Stimulated activated naive CD4-positive, alpha-beta T cell (primary cell): Measurements from ENCODE around the gene RPP30.

ENCODE experiments used
- DNase-seq, 6 experiments: peaks; one replicate each; lab custom pipeline; 2025; lab: John Stamatoyannopoulos, UW

RPP30 gene

DNA sequence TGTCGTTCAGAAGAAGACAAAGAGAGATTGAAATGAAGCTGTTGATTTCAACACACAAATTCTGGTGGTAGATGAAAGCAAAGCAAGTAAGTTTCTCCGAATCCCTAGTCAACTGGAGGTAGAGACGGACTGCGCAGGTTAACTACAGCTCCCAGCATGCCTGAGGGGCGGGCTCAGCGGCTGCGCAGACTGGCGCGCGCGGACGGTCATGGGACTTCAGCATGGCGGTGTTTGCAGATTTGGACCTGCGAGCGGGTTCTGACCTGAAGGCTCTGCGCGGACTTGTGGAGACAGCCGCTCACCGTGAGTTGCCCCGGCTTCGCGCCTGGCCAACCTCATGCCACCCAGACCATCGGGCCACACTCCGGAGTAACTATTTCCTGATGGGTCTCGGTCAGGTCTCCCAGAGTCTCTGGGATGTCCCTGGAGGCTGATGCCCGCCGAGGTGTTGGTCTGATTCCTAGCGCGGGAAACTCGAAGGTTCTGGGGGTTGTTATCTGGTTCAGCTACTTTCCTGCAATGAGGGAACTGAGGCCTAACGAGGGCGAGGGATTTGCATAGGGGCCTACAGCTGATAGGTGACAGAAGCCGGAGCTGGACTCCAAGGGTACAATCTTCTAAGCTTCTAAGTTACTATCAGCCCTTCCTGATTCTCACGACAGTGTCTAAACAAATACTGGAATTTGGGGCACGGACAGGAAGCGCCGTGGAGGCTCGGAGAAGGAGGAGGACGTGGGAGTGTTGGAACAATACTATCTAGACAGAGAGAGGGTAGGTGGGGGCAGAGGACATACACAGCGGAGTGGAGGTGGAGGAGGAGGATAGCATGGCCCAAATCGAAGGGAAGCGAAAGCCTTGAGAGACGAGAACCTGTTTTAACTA, at the start of gene RPP30:
RPP30 (plus strand) TSS at position 209 of the 882 bp plus-strand sequence; CDS start at position 222, 13 bp downstream.
- peak; percentile 56 to 77 (median 68) for DNase-seq

- DNase-seq: no peak
Measured at GRCh38 chr10:90822508-90822907, 49.3 kb upstream of the RPP30 start.

- DNase-seq: no peak
Measured at GRCh38 chr10:90832111-90832510, 39.7 kb upstream of the RPP30 start.

DNA sequence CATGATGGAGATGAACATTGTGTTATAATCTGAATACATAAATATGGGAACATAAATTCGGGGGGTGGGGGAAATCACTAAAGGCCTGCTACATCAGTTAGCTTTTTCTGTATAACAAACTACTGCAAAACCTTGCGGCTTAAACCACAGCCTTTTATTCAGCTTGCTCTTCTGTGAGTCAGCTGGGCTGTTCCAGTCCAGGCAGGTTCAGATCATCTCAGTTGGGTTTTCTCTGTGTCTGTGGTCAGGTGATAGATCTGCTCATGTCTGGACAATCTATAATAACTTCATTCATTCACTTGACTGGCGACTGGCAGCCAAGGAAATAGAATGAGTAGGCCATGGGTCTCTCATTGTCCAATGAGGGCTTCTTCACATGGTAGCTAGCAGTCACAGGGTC, 37.4 kb upstream of the RPP30 start:
- DNase-seq: no peak

- no peak for DNase-seq
Measured at GRCh38 chr10:90837486-90837885, 34.3 kb upstream of the RPP30 start.

DNA sequence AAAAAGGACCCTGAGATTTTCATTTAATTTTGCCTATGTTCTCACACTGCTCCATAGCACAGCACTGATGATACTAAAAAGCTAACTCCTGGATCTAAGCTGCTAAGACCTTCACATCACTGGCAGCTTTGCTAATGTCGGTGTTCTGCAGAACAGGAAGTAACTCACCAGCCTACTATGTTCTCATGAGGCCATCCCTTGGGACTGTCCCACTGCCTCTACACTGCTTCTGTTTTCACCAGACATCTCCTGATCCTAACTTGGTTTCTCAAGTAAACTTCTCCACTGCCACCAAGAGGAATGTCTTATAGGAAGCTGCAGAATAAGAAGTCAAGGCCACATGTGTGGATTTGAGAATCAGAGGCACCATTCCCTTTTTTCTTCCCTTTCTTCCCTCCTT, 29.0 kb upstream of the RPP30 start:
- DNase-seq: no peak

- DNase-seq: no peak
Measured at GRCh38 chr10:90845726-90846125, 26.0 kb upstream of the RPP30 start.

DNA sequence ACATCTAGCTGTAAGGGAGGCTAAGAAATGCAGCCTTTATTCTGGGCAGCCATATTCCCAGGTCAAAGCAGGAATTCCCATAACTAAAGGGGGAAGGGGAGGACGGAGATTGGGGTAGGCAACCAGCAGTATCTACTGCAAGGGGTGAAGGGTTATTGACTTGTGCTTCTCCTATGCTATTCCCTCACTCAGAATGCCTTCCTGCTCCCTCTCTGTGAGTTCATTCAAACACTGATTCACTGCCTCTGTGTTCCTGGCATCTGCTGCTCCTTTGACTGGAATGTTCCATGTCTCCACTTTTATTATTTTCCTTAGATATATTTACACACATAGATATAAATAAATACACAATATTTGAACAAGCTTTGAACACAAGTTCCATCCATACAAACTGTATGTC, 25.0 kb upstream of the RPP30 start:
- no peak for DNase-seq

DNA sequence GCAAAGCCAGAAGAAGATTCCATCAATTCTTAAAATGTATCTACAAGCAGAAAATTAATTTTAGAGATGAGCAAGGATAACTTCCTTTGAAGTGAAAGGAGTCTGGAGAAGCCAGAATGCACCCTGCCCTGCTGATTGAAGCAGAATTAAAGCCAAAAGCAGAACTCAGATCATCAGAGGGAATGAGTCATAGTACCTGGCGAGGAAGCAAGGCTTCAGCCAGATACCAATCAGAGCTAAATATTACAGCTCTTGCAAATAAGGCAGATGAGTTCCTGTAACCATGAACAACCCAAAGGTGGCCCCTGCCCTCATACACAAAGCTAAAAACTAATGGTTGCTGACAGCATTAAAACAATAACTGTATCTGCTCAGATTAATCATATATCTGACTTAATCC, 24.3 kb upstream of the RPP30 start:
- no peak for DNase-seq

- DNase-seq: no peak
Measured at GRCh38 chr10:90849956-90850749, 21.6 kb upstream of the RPP30 start.

- DNase-seq: no peak
Measured at GRCh38 chr10:90855126-90855525, 16.6 kb upstream of the RPP30 start.

DNA sequence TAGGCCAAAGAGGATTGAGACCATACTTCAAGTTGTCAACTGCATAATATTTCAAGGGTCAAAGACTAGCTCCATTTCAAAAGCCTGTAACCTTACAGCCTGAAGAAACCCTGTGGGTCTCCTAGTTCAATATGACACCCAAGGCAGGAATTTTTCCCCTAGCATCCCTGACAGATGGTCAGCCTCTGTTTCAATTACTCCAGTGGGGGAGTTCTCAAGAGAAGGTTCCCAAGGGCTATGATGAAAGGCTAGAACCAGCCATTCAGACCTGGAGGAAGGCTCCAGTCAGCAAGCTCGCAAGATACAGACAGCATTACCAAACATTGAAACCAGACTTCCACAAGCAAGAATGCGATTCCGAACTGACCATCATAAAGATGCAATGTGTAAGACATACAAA, 15.5 kb upstream of the RPP30 start:
- DNase-seq: no peak

- peak in 1 of 6 experiments; percentile 51 for DNase-seq
Measured at GRCh38 chr10:90856964-90857634, 14.7 kb upstream of the RPP30 start.

GRCh38 chr10:90857635-90858460, 13.9 kb upstream of the RPP30 start, which contains the start of gene HTR7:
Gene HTR7, minus strand, starts transcription at chr10:90858039. Its CDS starts 368 bp downstream, at chr10:90857671.
- peak; percentile 26 to 69 (median 58) for DNase-seq

- no peak for DNase-seq
Measured at GRCh38 chr10:90858461-90858968, 13.3 kb upstream of the RPP30 start.

- DNase-seq: no peak
Measured at GRCh38 chr10:90859321-90859751, 12.4 kb upstream of the RPP30 start.

GRCh38 chr10:90860790-90861189, 11.0 kb upstream of the RPP30 start:
- DNase-seq: no peak

- peak in 1 of 6 experiments; percentile 6 for DNase-seq
Measured at GRCh38 chr10:90862908-90863514, 8.8 kb upstream of the RPP30 start.

DNA sequence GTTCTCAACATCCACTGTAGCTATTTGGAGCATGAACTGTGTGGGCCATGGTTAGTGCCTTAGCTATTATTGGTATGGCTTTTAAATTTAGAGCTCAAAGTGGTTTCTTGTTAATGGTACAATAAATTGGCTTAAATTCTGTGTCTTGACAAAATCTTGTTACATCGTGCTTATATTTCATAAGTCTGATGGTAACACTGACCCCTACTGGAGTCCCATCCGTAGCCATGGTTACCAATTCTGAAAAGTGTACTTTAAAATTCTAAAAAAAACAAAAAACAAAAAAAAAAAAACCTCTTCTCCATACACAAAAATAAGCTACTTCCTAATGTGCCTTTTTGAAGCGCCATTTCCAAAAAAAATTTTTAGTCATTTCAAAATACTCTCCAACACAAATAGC, 6.4 kb upstream of the RPP30 start:
- DNase-seq: peak in 1 of 6 experiments; percentile 2

DNA sequence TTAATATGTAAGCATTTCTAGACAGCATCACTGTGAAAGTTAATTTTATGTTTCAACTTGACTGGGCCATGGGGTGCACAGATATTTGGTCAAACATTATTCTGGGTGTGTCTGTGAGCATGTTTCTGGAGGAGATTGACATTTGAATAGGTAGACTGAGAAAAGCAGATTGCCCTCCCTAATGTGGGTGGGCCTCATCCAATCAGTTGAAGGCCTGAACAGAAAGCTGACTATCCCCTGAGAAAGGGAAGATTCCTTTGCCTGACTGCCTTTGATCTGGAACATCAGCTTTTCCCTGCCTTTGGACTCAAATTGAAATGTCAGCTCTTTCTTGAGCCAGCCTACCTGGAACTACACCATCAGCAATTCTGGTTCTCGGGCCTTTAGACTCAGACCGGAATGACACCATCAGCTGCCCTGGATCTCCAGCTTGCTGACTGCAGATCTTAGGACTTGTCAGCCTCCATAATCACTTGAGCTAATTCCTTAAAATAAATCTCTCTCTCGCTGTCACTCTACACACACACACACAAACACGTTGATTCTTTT, 5.7 kb upstream of the RPP30 start:
- DNase-seq: no peak
